SKM-1 treated with dmso at 0.1 percent for 144 hours (cell line): Measurements from ENCODE around the gene DAW1.
"Not testable (repeated sequence)": the region's sequence is repeated elsewhere in the genome, so short reads cannot be mapped to it uniquely, and the experiment has no call there.

Experiments
- DNase-seq: peaks from one replicate; lab custom pipeline; 2025; ENCODE audit not compliant: unreplicated experiment; lab: John Stamatoyannopoulos, UW

The DAW1 gene

GRCh38 chr2:227908266-227909054 is 37.0 kb downstream of the DAW1 start:
- no peak for DNase-seq

GRCh38 chr2:227914362-227914761 is 42.9 kb downstream of the DAW1 start:
- DNase-seq = no peak

DNA sequence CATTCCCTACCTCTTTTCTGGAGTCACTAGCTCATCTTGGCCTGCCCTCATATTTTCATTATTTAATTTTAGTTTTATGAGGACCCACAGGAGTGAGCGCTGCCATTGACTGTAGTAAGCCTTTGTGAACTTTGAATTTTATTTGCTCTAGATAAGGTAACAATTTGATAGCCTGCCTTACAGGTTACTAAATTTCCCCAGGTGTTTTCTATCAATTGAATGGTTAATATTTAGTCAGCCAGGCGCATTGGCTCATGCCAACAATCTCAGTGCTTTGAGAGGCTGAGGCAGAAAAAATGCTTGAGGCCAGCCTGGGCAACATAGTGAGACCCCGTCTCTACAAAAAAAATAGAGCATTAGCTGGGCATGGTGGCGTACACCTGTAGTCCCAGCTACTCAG is 50.2 kb downstream of the DAW1 start:
- no peak for DNase-seq

DNA sequence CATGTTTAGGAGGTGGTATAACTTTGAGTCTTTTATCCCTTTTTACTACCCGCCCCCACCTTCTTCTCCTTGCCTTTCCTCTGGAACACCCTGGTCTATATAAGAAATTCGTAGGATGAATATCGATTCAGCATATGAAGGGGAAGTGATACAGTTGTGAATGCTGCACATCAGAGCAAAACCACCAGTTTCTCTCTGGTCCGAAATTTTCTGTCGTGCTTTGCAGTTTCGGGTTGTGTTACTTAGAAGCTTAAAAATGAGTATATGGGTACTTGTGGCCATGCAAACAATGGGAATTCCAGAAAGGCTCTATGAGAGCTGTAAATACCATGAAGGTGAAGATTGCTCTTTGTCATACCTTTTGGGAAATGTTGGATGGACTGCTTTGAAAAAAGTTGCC is 60.6 kb downstream of the DAW1 start:
- DNase-seq = no peak

GRCh38 chr2:227932403-227932802 is 61.0 kb downstream of the DAW1 start:
- no peak for DNase-seq

GRCh38 chr2:227933884-227934283 is 62.5 kb downstream of the DAW1 start:
- no peak for DNase-seq

GRCh38 chr2:227936249-227936648 is 64.8 kb downstream of the DAW1 start:
- not testable (repeated sequence) for DNase-seq

GRCh38 chr2:227939271-227940027 is 68.0 kb downstream of the DAW1 start:
- DNase-seq = no peak

DNA sequence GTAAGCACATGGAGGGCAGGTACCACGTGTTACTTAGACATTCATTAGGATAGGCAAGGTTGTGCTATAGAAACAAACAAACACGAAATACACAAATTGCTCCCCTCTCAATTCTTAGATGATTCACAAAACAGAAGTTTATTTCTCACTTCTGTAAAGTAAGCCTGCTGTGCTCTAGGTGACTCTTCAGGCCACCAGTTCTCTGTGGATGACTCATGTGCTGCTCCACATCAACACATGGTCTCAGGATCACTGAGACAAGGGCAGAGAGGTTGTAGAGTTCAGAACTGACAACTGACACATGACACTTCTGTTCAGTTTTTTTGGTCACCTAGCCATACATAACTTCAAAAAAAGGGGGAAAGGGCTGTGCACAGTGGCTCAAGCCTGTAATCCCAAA is 70.6 kb downstream of the DAW1 start:
- no peak for DNase-seq

DNA sequence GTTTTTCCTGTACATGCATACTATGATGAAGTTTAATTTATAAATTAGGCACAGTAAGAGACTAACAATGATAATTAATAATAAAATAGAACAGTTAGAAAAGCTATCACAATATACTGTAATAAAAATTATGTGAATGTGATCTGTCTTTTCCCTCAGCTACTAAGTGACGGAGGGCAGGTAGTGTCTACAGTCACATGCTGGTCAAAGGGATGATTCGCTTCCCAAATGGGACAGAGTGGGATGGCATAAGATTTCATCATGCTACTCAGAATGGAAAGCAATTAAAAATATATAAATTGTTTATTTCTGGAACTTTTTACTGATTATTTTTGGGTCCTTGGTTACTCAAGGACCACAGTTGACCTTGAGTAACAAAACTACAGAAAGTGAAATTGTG is 71.5 kb downstream of the DAW1 start:
- DNase-seq = no peak

- no peak for DNase-seq
Measured at GRCh38 chr2:227960317-227960716, 88.9 kb downstream of the DAW1 start.

DNA sequence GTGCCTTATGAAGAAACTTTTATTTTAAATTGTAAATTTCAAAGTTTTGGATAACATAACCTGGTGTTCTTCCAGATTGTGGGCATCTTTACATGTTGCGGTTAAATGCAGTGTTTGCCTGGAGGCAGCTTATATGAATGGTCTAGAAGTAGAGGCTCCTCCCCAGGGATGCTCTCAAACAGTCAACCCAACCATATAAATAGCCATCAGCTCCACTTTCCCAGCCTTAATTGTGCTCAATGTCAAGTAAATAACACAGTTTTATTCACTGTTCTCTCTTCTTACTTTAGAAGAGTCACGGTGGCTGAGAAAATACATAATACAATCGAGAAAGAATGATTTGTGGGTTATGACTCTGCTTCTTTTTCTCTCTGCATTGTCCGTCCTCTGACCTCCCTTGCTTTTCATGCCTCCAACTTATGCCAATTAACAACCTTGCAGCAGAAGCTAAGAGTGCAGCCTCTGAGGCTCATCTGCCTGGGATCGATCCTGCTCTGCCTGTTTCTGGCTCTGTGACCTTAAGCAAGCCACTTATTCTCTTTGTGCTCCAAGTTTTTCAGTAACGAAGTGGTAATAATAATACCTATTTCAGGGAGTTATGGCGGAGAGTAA is 100.3 kb downstream of the DAW1 start:
- DNase-seq = no peak

DNA sequence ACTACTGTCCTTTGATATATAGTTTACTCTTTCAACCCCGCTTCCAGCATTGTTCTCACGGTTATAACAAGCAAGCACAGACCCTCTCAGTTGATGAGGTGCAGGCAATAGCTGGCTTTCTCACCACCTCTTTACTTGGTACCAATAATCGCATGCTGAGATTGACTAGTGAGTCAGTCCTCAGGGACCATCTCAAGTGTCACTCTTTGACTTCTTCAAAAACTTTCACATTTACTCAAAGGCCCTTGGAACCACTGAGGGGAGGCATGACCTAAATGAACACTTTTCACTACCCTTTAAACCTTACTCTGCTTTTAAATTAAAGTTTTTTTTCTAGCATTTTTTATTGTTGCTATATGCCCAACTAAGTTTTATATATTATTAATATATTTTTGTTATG is 101.8 kb downstream of the DAW1 start:
- DNase-seq = no peak
